ENCODE data around the gene GPC1. TPM values are rescaled to one million over a fixed set of nuclear protein-coding genes. Genes with fewer than 3 reads are reported as not detected.

The GPC1 gene
- total RNA-seq, 1 donor from 2014 or later, result 14.2 TPM

DNA sequence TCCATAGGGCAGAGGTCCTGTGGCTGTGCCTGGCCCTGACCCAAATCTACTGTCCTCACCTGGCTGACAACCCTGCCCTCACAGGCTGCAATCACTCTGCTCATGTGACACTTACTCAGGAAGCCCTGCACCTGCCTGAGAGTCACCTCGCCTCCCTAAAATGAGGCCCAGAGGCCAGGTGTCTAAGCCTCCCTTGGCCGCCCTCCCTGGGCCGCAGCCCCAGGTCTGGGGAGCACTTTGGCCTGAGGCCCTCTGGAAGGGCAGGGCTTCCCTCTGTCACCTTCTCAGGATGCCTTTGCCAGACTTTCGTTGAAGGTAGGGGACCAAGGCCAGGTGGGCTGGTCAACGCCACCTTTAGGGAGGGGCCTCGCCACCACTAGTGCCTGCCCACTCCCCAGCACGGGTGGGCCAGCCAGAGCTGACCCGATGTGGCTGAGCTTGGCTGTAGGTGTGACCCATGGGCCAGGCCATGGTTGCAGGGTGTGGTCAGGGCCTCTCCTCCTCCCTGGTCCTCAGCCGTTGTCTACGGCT lies 6.1 kb upstream of the GPC1 start:
- no peaks in the 10 kb centered on the region for H3K9me3 ChIP-seq (ENCODE audit: low read depth)
- H3K36me3 ChIP-seq, result no peaks in the 10 kb centered on the region
- no peak overlapping the region for H3K4me3 ChIP-seq
- Mint-ChIP-seq H3K4me3 (no peak overlapping the region), H3K4me1 (peaks cover 13% of the 10 kb centered on the region), H3K27ac (no peak overlapping the region), H3K9me3 (peaks cover 13% of the 10 kb centered on the region), H3K27me3 (ENCODE audit: insufficient read depth, low read depth) (peaks cover 8% of the 10 kb centered on the region), H3K36me3 (no peaks in the 10 kb centered on the region)
- H4K20me1 ChIP-seq (ENCODE audit: low read depth), result no peaks in the 10 kb centered on the region
- H3F3A ChIP-seq (ENCODE audit: low read depth), result no peaks in the 10 kb centered on the region
- H3K4me1 ChIP-seq, result no peaks in the 10 kb centered on the region
- no peak overlapping the region for H3K9ac ChIP-seq
- DNase-seq (ENCODE audit: low spot score), result no peak
- H3K4me2 ChIP-seq, result no peak overlapping the region
- no peaks in the 10 kb centered on the region for H3K79me2 ChIP-seq (ENCODE audit: low read depth)
- no peak overlapping the region for H2AFZ ChIP-seq (replicated peaks)
- TF ChIP-seq EZH2phosphoT487 (IDR thresholded peaks at IDR 0.05) (no peak), EZH2 (IDR thresholded peaks at IDR 0.05) (no peak), CTCF (IDR thresholded peaks at IDR 0.05) (no peak)
- H3K27ac ChIP-seq, result no peak overlapping the region
- H3K27me3 ChIP-seq, result no peaks in the 10 kb centered on the region

- no peaks in the 10 kb centered on the region for H3K36me3 ChIP-seq
- H3K9me3 ChIP-seq (ENCODE audit: low read depth), result no peaks in the 10 kb centered on the region
- H3K4me1 ChIP-seq, result no peaks in the 10 kb centered on the region
- Mint-ChIP-seq H3K27ac (no peak overlapping the region), H3K27me3 (ENCODE audit: insufficient read depth, low read depth) (peaks cover 8% of the 10 kb centered on the region), H3K4me1 (peaks cover 16% of the 10 kb centered on the region), H3K36me3 (no peaks in the 10 kb centered on the region), H3K4me3 (no peak overlapping the region), H3K9me3 (peaks cover 9% of the 10 kb centered on the region)
- DNase-seq (ENCODE audit: low spot score), result no peak
- no peaks in the 10 kb centered on the region for H3F3A ChIP-seq (ENCODE audit: low read depth)
- no peak overlapping the region for H3K9ac ChIP-seq
- H4K20me1 ChIP-seq (ENCODE audit: low read depth), result no peaks in the 10 kb centered on the region
- no peak for TF ChIP-seq EZH2 (IDR thresholded peaks at IDR 0.05)
- peak; percentile 7 for TF ChIP-seq CTCF (IDR thresholded peaks at IDR 0.05)
- TF ChIP-seq EZH2phosphoT487 (IDR thresholded peaks at IDR 0.05), result no peak
- H3K4me3 ChIP-seq, result no peak overlapping the region
- no peaks in the 10 kb centered on the region for H3K27me3 ChIP-seq
- H3K4me2 ChIP-seq, result no peak overlapping the region
- H3K27ac ChIP-seq, result no peak overlapping the region
- H2AFZ ChIP-seq (replicated peaks), result no peak overlapping the region
- H3K79me2 ChIP-seq (ENCODE audit: low read depth), result no peaks in the 10 kb centered on the region
These were observed 5.5 kb upstream of the GPC1 start for GRCh38 chr2:240429872-240430491.

DNA sequence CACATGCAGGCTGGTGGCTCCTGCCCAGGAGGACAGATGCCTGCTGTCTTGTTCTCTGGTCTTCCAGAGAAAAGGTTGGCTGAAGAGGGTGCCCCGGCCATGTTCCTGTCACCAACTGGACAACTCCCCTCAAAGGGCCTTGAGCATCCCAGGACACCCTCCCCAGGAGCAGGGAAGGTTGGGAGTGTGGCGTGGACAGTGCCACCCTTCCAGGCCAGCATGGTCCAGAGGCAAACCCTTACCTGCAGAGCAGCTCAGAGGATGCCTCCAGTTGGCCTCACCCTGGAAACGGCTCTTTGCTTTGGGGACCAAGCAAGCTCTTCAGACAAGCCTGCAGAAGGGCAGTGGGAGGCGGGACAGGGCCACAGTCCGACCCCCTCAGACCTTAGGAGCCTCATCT lies 4.9 kb upstream of the GPC1 start:
- TF ChIP-seq EZH2phosphoT487 (IDR thresholded peaks at IDR 0.05) (no peak), CTCF (IDR thresholded peaks at IDR 0.05) (no peak), EZH2 (IDR thresholded peaks at IDR 0.05) (no peak)
- H3K27ac Mint-ChIP-seq, result no peak overlapping the region
- peaks cover 5% of the 10 kb centered on the region for H3K9me3 Mint-ChIP-seq
- Histone ChIP-seq H3K27ac (no peak overlapping the region), H3K9ac (no peak overlapping the region), H3K27me3 (no peaks in the 10 kb centered on the region), H3K4me3 (no peak overlapping the region), H3K36me3 (no peaks in the 10 kb centered on the region), H4K20me1 (ENCODE audit: low read depth) (no peaks in the 10 kb centered on the region), H2AFZ (replicated peaks) (no peak overlapping the region), H3K4me1 (no peaks in the 10 kb centered on the region), H3K4me2 (no peak overlapping the region), H3K79me2 (ENCODE audit: low read depth) (no peaks in the 10 kb centered on the region), H3K9me3 (ENCODE audit: low read depth) (no peaks in the 10 kb centered on the region), H3F3A (ENCODE audit: low read depth) (no peaks in the 10 kb centered on the region)
- H3K4me1 Mint-ChIP-seq, result peaks cover 16% of the 10 kb centered on the region
- H3K27me3 Mint-ChIP-seq (ENCODE audit: insufficient read depth, low read depth), result peaks cover 8% of the 10 kb centered on the region
- H3K36me3 Mint-ChIP-seq, result no peaks in the 10 kb centered on the region
- no peak overlapping the region for H3K4me3 Mint-ChIP-seq
- DNase-seq (ENCODE audit: low spot score), result no peak

All from neural progenitor cell (in vitro differentiated cells).